ENCODE data around the gene TSPAN17. TPM values are rescaled to one million over a fixed set of nuclear protein-coding genes. Genes with fewer than 3 reads are reported as not detected.

Gene TSPAN17
- total and polyA plus RNA-seq, 9 of the 15 experiments (the other 6 are each of a cell fraction or from before 2014, with no cell fraction given) = 0.73 to 58.3 (median 34.5) TPM

- TF ChIP-seq SMARCE1 (IDR thresholded peaks at IDR 0.05) (no peak), ZNF583 (CRISPR knock-in tag; IDR thresholded peaks at IDR 0.05) (peak; percentile 21; the same call in 1 of the 2 replicates), ZBTB26 (CRISPR knock-in tag; IDR thresholded peaks at IDR 0.05) (0 out of 2 replicates have a peak, but pooled peaks have one; percentile 29), TBP (optimal IDR thresholded peaks at IDR 0.05; ENCODE audit: low read depth, low read length) (peak; percentile 58), ETS1 (conservative IDR thresholded peaks at IDR 0.05; ENCODE audit: control insufficient read depth, low read depth, low read length) (peak; percentile 48), NR2C2 (CRISPR knock-in tag; IDR thresholded peaks at IDR 0.05) (peak; percentile 36; the same call in 1 of the 2 replicates), NR2C2 (tag; IDR thresholded peaks at IDR 0.05) (peak; percentile 79), MYNN (IDR thresholded peaks at IDR 0.05) (no peak), MYNN (CRISPR knock-in tag; IDR thresholded peaks at IDR 0.05) (no peak), TCF7L2 (IDR thresholded peaks at IDR 0.05; ENCODE audit: low read depth, low read length) (no peak), ZNF79 (CRISPR knock-in tag; IDR thresholded peaks at IDR 0.05; ENCODE audit: low read depth) (no peak), ZFX (CRISPR knock-in tag; IDR thresholded peaks at IDR 0.05) (peak; percentile 79), CREM (IDR thresholded peaks at IDR 0.05; ENCODE audit: low read depth) (peak; percentile 84), TFAP4 (CRISPR knock-in tag; IDR thresholded peaks at IDR 0.05; ENCODE audit: borderline replicate concordance) (peak; percentile 61; the same call in 1 of the 2 replicates), HMBOX1 (IDR thresholded peaks at IDR 0.05) (no peak), ZSCAN29 (IDR thresholded peaks at IDR 0.05) (no peak), JUND (IDR thresholded peaks at IDR 0.05; ENCODE audit: borderline replicate concordance, low read depth, low read length) (peak; percentile 27; the same call in 1 of the 2 replicates), JUND (tag; IDR thresholded peaks at IDR 0.05; ENCODE audit: borderline replicate concordance, low read depth, low read length) (no peak), MTA3 (IDR thresholded peaks at IDR 0.05; ENCODE audit: borderline replicate concordance) (peak; percentile 77; the same call in 1 of the 2 replicates), MNT (conservative IDR thresholded peaks at IDR 0.05) (peak in 1 of 2 experiments; percentile 51; a peak in 1 of 4 replicates), ZNF57 (CRISPR knock-in tag; IDR thresholded peaks at IDR 0.05) (no peak)
Measured at GRCh38 chr5:176647030-176647842, at the start of gene TSPAN17 (continued).
